Measurements from ENCODE around the gene CCR6. TPM values are rescaled to one million over a fixed set of nuclear protein-coding genes. Genes with fewer than 3 reads are reported as not detected.

The CCR6 gene
- total and polyA plus RNA-seq, 10 of the 15 experiments (the other 5 are each of a cell fraction or from before 2014, with no cell fraction given) = 2.2 to 7.6 (median 6.7) TPM

- TF ChIP-seq HDAC6 (IDR thresholded peaks at IDR 0.05; ENCODE audit: unreplicated experiment) = no peak
- TF ChIP-seq CBX5 (IDR thresholded peaks at IDR 0.05; ENCODE audit: low read depth) = peak; percentile 96
- no peak for TF ChIP-seq TAF1 (IDR thresholded peaks at IDR 0.05; ENCODE audit: borderline replicate concordance, low read depth, low read length)
- no peak for TF ChIP-seq CUX1 (IDR thresholded peaks at IDR 0.05; ENCODE audit: insufficient replicate concordance, low read depth, low read length)
- TF ChIP-seq SPI1 (IDR thresholded peaks at IDR 0.05; ENCODE audit: borderline replicate concordance, insufficient read depth, low read depth, low read length) = 0 out of 2 replicates have a peak, but pooled peaks have one; percentile 30
- TF ChIP-seq CREB1 (IDR thresholded peaks at IDR 0.05; ENCODE audit: low read depth) = no peak
- TF ChIP-seq SKIL (IDR thresholded peaks at IDR 0.05; ENCODE audit: low read depth, poor library complexity, severe bottlenecking) = no peak
- TF ChIP-seq BRCA1 (IDR thresholded peaks at IDR 0.05; ENCODE audit: low read depth, low read length) = no peak
- TF ChIP-seq RELB (IDR thresholded peaks at IDR 0.05; ENCODE audit: low read depth) = no peak
- peak; percentile 67 for TF ChIP-seq ZNF217 (IDR thresholded peaks at IDR 0.05)
- TF ChIP-seq ZNF24 (IDR thresholded peaks at IDR 0.05) = no peak
- TF ChIP-seq CHD2 (IDR thresholded peaks at IDR 0.05; ENCODE audit: borderline replicate concordance, low read depth, low read length) = no peak
- TF ChIP-seq, protein P1, sequence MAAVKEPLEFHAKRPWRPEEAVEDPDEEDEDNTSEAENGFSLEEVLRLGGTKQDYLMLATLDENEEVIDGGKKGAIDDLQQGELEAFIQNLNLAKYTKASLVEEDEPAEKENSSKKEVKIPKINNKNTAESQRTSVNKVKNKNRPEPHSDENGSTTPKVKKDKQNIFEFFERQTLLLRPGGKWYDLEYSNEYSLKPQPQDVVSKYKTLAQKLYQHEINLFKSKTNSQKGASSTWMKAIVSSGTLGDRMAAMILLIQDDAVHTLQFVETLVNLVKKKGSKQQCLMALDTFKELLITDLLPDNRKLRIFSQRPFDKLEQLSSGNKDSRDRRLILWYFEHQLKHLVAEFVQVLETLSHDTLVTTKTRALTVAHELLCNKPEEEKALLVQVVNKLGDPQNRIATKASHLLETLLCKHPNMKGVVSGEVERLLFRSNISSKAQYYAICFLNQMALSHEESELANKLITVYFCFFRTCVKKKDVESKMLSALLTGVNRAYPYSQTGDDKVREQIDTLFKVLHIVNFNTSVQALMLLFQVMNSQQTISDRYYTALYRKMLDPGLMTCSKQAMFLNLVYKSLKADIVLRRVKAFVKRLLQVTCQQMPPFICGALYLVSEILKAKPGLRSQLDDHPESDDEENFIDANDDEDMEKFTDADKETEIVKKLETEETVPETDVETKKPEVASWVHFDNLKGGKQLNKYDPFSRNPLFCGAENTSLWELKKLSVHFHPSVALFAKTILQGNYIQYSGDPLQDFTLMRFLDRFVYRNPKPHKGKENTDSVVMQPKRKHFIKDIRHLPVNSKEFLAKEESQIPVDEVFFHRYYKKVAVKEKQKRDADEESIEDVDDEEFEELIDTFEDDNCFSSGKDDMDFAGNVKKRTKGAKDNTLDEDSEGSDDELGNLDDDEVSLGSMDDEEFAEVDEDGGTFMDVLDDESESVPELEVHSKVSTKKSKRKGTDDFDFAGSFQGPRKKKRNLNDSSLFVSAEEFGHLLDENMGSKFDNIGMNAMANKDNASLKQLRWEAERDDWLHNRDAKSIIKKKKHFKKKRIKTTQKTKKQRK (IDR thresholded peaks at IDR 0.05; ENCODE audit: low read depth, low read length) = no peak
- 0 out of 3 replicates have a peak, but pooled peaks have one; percentile 29 for TF ChIP-seq POU2F2 (IDR thresholded peaks at IDR 0.05; ENCODE audit: borderline replicate concordance, low read depth, low read length)
- TF ChIP-seq EP300 (IDR thresholded peaks at IDR 0.05; ENCODE audit: borderline replicate concordance in 1 of 2, control insufficient read depth in 1 of 2, low read depth in 2 of 2, low read length in 2 of 2) = no peak
- no peak for TF ChIP-seq SREBF2 (IDR thresholded peaks at IDR 0.05; ENCODE audit: low read length)
These were observed 3.0 kb upstream of the CCR6 start (continued) for GRCh38 chr6:167119670-167120582.

Data from GM12878 (cell line).